Measurements from ENCODE around the gene EYS. TPM values are rescaled to one million over a fixed set of nuclear protein-coding genes. Genes with fewer than 3 reads are reported as not detected.

Gene EYS
- total RNA-seq, 1 donor from 2014 or later: not detected

DNA sequence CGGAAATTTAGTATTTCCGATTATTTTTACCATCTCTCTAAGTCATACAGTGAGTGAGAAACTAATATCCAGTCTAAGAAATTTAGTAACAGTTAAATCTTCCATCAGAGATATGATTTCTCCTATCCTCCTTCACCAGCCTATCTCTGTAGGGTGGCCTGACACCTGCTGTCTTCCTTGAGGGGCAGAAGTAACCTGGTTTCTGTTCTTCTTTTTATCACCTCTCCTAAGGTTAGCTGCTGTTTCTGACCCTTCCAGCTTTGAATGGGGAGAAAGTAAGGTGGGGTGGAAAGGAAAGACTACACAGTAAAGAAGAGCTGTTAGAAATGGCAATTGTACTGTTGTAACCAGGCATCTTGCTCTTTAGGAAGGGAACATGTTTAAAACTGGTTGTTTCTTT lies 1623.8 kb downstream of the EYS start:
- Mint-ChIP-seq H3K36me3 (ENCODE audit: unreplicated experiment) (no peaks in the 10 kb centered on the region), H3K9me3 (ENCODE audit: unreplicated experiment) (no peaks in the 10 kb centered on the region), H3K27ac (ENCODE audit: unreplicated experiment) (no peak overlapping the region), H3K4me3 (ENCODE audit: unreplicated experiment) (no peak overlapping the region), H3K27me3 (ENCODE audit: unreplicated experiment) (no peaks in the 10 kb centered on the region), H3K4me1 (ENCODE audit: unreplicated experiment) (peaks cover 2% of the 10 kb centered on the region)
- no peak for DNase-seq (ENCODE audit: extremely low spot score, unreplicated experiment)
- TF ChIP-seq, protein P1, sequence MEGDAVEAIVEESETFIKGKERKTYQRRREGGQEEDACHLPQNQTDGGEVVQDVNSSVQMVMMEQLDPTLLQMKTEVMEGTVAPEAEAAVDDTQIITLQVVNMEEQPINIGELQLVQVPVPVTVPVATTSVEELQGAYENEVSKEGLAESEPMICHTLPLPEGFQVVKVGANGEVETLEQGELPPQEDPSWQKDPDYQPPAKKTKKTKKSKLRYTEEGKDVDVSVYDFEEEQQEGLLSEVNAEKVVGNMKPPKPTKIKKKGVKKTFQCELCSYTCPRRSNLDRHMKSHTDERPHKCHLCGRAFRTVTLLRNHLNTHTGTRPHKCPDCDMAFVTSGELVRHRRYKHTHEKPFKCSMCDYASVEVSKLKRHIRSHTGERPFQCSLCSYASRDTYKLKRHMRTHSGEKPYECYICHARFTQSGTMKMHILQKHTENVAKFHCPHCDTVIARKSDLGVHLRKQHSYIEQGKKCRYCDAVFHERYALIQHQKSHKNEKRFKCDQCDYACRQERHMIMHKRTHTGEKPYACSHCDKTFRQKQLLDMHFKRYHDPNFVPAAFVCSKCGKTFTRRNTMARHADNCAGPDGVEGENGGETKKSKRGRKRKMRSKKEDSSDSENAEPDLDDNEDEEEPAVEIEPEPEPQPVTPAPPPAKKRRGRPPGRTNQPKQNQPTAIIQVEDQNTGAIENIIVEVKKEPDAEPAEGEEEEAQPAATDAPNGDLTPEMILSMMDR (IDR thresholded peaks at IDR 0.05): no peak

DNA sequence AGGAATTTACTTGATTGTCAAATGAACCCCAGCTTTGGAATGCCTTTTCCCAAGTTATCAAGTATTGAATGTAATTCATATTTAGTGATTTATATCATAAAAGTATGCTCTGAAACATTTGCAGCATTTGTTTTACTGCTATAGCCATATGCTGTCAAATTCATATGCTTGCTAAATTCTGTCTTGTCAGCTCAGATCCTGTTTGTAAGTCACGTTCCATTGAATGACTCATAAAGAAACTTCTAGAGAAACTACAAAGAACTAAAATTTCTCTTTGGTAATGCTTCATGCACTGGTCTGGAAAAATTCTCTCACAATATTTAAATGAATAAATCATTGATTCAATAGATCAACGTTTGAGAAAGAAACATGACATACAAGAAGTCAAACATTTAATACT lies 1625.6 kb downstream of the EYS start:
- Mint-ChIP-seq H3K27ac (ENCODE audit: unreplicated experiment) (no peak overlapping the region), H3K4me3 (ENCODE audit: unreplicated experiment) (no peak overlapping the region), H3K36me3 (ENCODE audit: unreplicated experiment) (no peaks in the 10 kb centered on the region), H3K9me3 (ENCODE audit: unreplicated experiment) (no peaks in the 10 kb centered on the region), H3K27me3 (ENCODE audit: unreplicated experiment) (peaks cover 6% of the 10 kb centered on the region), H3K4me1 (ENCODE audit: unreplicated experiment) (peaks cover 2% of the 10 kb centered on the region)
- DNase-seq (ENCODE audit: extremely low spot score, unreplicated experiment): no peak
- TF ChIP-seq, protein P1 (IDR thresholded peaks at IDR 0.05): no peak

DNA sequence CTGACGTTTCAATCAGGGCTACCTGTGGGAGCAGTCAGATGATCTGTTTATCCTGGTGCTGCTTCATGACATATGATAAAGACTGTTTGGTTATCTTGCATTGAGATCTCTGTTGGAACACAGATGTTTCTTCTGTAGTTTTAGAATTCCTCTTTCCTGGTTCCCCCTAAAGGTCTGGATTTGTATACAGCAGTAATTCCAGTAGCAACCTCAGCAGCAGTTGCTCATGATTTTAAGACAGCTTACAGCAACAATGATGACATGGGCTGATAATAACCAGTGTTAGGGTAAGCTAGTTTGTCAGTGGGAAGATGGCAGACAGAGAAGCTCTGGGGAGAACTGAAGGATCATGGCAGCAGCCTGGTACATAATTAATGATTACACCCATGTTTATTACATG lies 1632.0 kb downstream of the EYS start:
- Mint-ChIP-seq H3K4me1 (ENCODE audit: unreplicated experiment) (no peaks in the 10 kb centered on the region), H3K27ac (ENCODE audit: unreplicated experiment) (no peak overlapping the region), H3K9me3 (ENCODE audit: unreplicated experiment) (no peaks in the 10 kb centered on the region), H3K4me3 (ENCODE audit: unreplicated experiment) (no peak overlapping the region), H3K27me3 (ENCODE audit: unreplicated experiment) (peaks cover 12% of the 10 kb centered on the region), H3K36me3 (ENCODE audit: unreplicated experiment) (no peaks in the 10 kb centered on the region)
- no peak for DNase-seq (ENCODE audit: extremely low spot score, unreplicated experiment)
- TF ChIP-seq, protein P1 (IDR thresholded peaks at IDR 0.05): no peak

DNA sequence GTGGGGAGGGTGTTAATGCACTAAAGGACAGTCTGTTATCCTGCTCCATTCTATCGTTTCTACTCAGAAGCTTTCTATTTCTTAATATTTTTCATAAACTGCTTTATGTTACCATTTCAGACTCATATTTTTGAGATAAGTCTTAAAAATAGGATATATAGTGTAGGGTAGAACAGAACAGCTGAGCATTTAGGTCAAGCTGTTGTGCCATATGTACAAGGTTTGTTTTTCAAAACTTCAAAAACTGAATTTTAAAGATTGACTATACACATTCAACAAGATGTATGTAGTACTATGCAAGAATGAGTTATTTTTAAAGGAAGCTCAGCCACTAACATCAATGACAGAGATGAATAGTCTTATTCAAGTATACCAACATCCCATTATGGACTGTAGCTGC lies 1634.3 kb downstream of the EYS start:
- Mint-ChIP-seq H3K27me3 (ENCODE audit: unreplicated experiment) (peaks cover 12% of the 10 kb centered on the region), H3K9me3 (ENCODE audit: unreplicated experiment) (no peaks in the 10 kb centered on the region), H3K27ac (ENCODE audit: unreplicated experiment) (no peak overlapping the region), H3K36me3 (ENCODE audit: unreplicated experiment) (no peaks in the 10 kb centered on the region), H3K4me1 (ENCODE audit: unreplicated experiment) (no peaks in the 10 kb centered on the region), H3K4me3 (ENCODE audit: unreplicated experiment) (no peak overlapping the region)
- TF ChIP-seq, protein P1 (IDR thresholded peaks at IDR 0.05): no peak
- DNase-seq (ENCODE audit: extremely low spot score, unreplicated experiment): no peak

GRCh38 chr6:64064919-64065318 lies 1642.1 kb downstream of the EYS start:
- H3K27me3 Mint-ChIP-seq (ENCODE audit: unreplicated experiment): peaks cover 5% of the 10 kb centered on the region
- no peak for DNase-seq (ENCODE audit: extremely low spot score, unreplicated experiment)
- TF ChIP-seq, protein P1 (IDR thresholded peaks at IDR 0.05): no peak
- peaks cover 9% of the 10 kb centered on the region for H3K4me1 Mint-ChIP-seq (ENCODE audit: unreplicated experiment)
- no peak overlapping the region for H3K4me3 Mint-ChIP-seq (ENCODE audit: unreplicated experiment)
- H3K36me3 Mint-ChIP-seq (ENCODE audit: unreplicated experiment): no peaks in the 10 kb centered on the region
- H3K27ac Mint-ChIP-seq (ENCODE audit: unreplicated experiment): no peak overlapping the region
- peaks cover 6% of the 10 kb centered on the region for H3K9me3 Mint-ChIP-seq (ENCODE audit: unreplicated experiment)
